Esophagus (tissue), 2 donors: Measurements from ENCODE around the gene COBL. TPM values are rescaled to one million over a fixed set of nuclear protein-coding genes. Genes with fewer than 3 reads are reported as not detected.

ENCODE experiments used
- H3K27ac ChIP-seq, 2 donors: one replicate each; pipeline ENCODE4 v1.5.1; 2013; ENCODE audit warnings: low read depth in 2 of 2, mild to moderate bottlenecking in 2 of 2, inconsistent platforms in 1 of 2, low read length in 1 of 2, moderate library complexity in 1 of 2
- H3K27me3 ChIP-seq, 2 donors: one replicate each; pipeline ENCODE4 v1.6.1; 2013; ENCODE audit warnings: low read length in 2 of 2, control low read depth in 1 of 2, mild to moderate bottlenecking in 1 of 2; ENCODE audit not compliant: insufficient read depth in 2 of 2, control insufficient read depth in 1 of 2
- H3K36me3 ChIP-seq, 2 donors: one replicate each; pipeline ENCODE4 v1.6.1; 2013; ENCODE audit warnings: low read length in 1 of 2; ENCODE audit not compliant: control insufficient read depth in 2 of 2, insufficient read depth in 2 of 2
- H3K4me1 ChIP-seq, 2 donors: one replicate each; pipeline ENCODE4 v1.6.1; 2013; ENCODE audit warnings: low read length in 1 of 2; ENCODE audit not compliant: control insufficient read depth in 2 of 2, insufficient read depth in 2 of 2
- H3K4me3 ChIP-seq, 2 donors: one replicate each; pipeline ENCODE4 v1.5.1; 2013; ENCODE audit warnings: low read length in 2 of 2, mild to moderate bottlenecking in 2 of 2, low read depth in 1 of 2, moderate library complexity in 1 of 2
- H3K9me3 ChIP-seq, 2 donors: one replicate each; pipeline ENCODE4 v1.6.1; 2013; ENCODE audit warnings: mild to moderate bottlenecking in 2 of 2, low read depth in 1 of 2, low read length in 1 of 2, moderate library complexity in 1 of 2; ENCODE audit not compliant: control insufficient read depth in 2 of 2, insufficient read depth in 1 of 2
- WGBS, 2 donors: extraction: QIAGEN DNeasy Blood & Tissue Kit; methylation state at CpG; one replicate each; pipeline ENCODE4 v1.1.7; 2013; 5-methylcytosine and 5-hydroxymethylcytosine counted together
- polyA plus RNA-seq, 2 donors: library from polyadenylated mRNA; stranded (reverse); fragments of 200-250 nt; gene quantifications; one replicate each; pipeline ENCODE4 v1.2.3, GENCODE V29; 2013
- donor health status: healthy with polysubstance abuse.
- donor health status: Bipolar disorder and iron deficiency.

The COBL gene
- polyA plus RNA-seq, 2 donors = 3.6 to 6.1 TPM

- no peaks in the 10 kb centered on the region for H3K27me3 ChIP-seq
- H3K4me1 ChIP-seq = peaks cover 0 to 5% of the 10 kb centered on the region in 2 donors
- peak overlapping the region in 1 of 2 donors; percentile 50 for H3K4me3 ChIP-seq
- peak overlapping the region in 1 of 2 donors; percentile 78 for H3K27ac ChIP-seq
- no peaks in the 10 kb centered on the region for H3K9me3 ChIP-seq
- WGBS, 2 donors = 66 to 67% methylated on average over 8 of the region's 8 CpGs
- H3K36me3 ChIP-seq = no peaks in the 10 kb centered on the region
These were observed 937 bp upstream of the COBL start for GRCh38 chr7:51317582-51317910.

- H3K9me3 ChIP-seq = no peaks in the 10 kb centered on the region
- H3K27ac ChIP-seq = peak overlapping the region; percentile 60 to 70
- no peaks in the 10 kb centered on the region for H3K27me3 ChIP-seq
- H3K4me3 ChIP-seq = peak overlapping the region; percentile 70 to 77
- 3% methylated on average over 41 to 46 of the region's 46 CpGs for WGBS, 2 donors
- H3K4me1 ChIP-seq = peaks cover 0 to 5% of the 10 kb centered on the region in 2 donors
- H3K36me3 ChIP-seq = no peaks in the 10 kb centered on the region
These were observed 345 bp downstream of the COBL start for GRCh38 chr7:51316262-51316665.

GRCh38 chr7:51315393-51316261 lies 982 bp downstream of the COBL start:
- H3K27me3 ChIP-seq = no peaks in the 10 kb centered on the region
- WGBS, 2 donors = 3 to 4% methylated on average over 52 to 58 of the region's 58 CpGs
- no peaks in the 10 kb centered on the region for H3K9me3 ChIP-seq
- H3K36me3 ChIP-seq = no peaks in the 10 kb centered on the region
- peak overlapping the region; percentile 60 to 70 for H3K27ac ChIP-seq
- H3K4me3 ChIP-seq = peak overlapping the region; percentile 70 to 77
- H3K4me1 ChIP-seq = peaks cover 0 to 5% of the 10 kb centered on the region in 2 donors

DNA sequence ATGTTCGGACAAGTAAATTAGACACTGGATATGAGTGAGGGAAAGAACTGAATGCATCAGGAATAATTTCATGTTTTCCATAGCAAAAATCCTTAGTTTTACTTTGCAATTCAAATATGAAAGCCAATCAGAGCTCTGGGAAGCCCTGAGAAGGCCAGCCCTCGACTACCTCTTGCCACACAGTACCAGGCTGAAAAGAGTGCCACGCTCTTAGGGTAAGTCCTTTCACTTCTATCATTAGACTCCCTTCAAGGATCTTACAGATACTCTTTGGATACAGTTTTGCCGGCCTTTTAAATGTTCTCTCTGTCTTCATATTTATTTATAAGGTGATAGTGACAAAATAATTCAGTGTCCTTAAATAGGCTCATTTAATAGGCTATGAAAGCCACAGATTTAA lies 1.9 kb downstream of the COBL start:
- Histone ChIP-seq H3K36me3 (no peaks in the 10 kb centered on the region), H3K9me3 (no peaks in the 10 kb centered on the region), H3K4me1 (peaks cover 0 to 5% of the 10 kb centered on the region in 2 donors), H3K27ac (no peak overlapping the region), H3K27me3 (no peaks in the 10 kb centered on the region), H3K4me3 (no peak overlapping the region)
- 65 to 73% methylated on average over 4 of the region's 4 CpGs for WGBS, 2 donors

GRCh38 chr7:51313738-51314425 lies 2.7 kb downstream of the COBL start:
- Histone ChIP-seq H3K4me1 (peaks cover 0 to 5% of the 10 kb centered on the region in 2 donors), H3K9me3 (no peaks in the 10 kb centered on the region), H3K27me3 (no peaks in the 10 kb centered on the region), H3K36me3 (no peaks in the 10 kb centered on the region), H3K4me3 (no peak overlapping the region), H3K27ac (no peak overlapping the region)
- WGBS, 2 donors = 56 to 68% methylated on average over 6 of the region's 6 CpGs

GRCh38 chr7:51312951-51313737 lies 3.5 kb downstream of the COBL start:
- no peak overlapping the region for H3K27ac ChIP-seq
- WGBS, 2 donors = 74 to 87% methylated on average over 5 of the region's 5 CpGs
- H3K27me3 ChIP-seq = no peaks in the 10 kb centered on the region
- H3K4me3 ChIP-seq = no peak overlapping the region
- no peaks in the 10 kb centered on the region for H3K9me3 ChIP-seq
- H3K4me1 ChIP-seq = peaks cover 0 to 5% of the 10 kb centered on the region in 2 donors
- no peaks in the 10 kb centered on the region for H3K36me3 ChIP-seq

GRCh38 chr7:51311166-51311565 lies 5.4 kb downstream of the COBL start:
- Histone ChIP-seq H3K4me3 (no peak overlapping the region), H3K9me3 (no peaks in the 10 kb centered on the region), H3K36me3 (no peaks in the 10 kb centered on the region), H3K27me3 (no peaks in the 10 kb centered on the region), H3K27ac (no peak overlapping the region), H3K4me1 (no peaks in the 10 kb centered on the region)
- 88 to 97% methylated on average over 3 of the region's 3 CpGs for WGBS, 2 donors

DNA sequence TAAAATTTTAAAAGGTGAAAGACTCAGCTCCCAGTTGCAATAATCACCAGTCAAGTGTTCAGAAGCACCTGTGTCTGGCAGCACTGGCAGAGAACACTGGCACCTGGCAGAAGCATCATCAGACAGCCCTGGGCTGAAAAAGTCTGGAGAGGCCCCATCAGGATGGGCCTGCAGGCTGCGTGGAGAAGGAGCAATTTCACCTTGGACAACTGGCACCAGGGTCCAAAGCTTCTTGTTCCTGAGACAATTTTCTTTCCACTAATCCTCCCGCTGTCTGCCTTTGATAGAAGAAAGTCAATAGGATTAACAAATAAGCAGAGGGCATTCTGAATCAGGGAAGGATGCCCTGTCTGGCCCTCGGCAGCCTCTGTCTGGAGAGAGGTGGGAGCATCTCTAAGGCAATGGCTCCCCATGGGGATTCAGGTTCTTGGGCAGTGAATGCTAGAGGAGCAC lies 6.5 kb downstream of the COBL start:
- no peaks in the 10 kb centered on the region for H3K4me1 ChIP-seq
- no peaks in the 10 kb centered on the region for H3K9me3 ChIP-seq
- H3K27ac ChIP-seq = no peak overlapping the region
- H3K36me3 ChIP-seq = no peaks in the 10 kb centered on the region
- H3K27me3 ChIP-seq = no peaks in the 10 kb centered on the region
- no peak overlapping the region for H3K4me3 ChIP-seq
- WGBS, 2 donors = 85 to 90% methylated on average over 3 of the region's 3 CpGs

DNA sequence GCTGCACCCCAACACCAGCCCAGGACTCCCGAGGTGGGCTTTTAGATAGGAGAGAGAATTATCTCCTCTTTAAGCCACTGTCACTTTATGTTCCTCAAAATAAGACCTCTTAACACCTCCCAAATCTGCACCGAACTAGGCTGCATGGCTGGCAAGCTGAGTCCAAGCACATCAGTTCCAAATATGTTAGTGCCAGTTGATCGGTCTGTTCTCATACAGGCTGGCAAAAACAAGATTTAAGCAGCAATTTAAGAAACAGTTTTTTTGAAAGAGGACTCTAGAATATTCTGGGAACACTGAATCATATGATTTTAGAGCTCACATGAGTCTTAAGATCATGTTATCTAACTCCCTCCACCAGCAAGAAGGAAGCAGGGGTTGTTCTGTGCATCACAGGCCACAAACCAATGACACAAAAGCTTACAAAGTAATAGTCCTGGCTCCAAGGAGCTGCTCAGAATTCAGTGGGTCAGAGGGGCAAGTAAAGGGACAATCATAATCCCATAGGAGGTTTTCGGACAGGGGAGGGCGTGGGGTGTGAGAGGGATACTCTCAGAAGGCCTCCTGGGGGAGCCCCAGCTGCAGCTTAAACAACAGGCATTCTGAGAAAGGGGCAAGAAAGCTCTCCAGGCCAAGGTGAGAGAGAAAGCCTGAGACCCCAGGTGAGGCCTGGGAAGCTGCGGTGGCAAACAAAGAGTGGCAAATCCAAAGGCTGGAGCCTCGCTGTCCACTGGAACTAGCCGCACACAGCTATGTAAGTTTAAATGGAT lies 7.1 kb downstream of the COBL start:
- no peaks in the 10 kb centered on the region for H3K4me1 ChIP-seq
- WGBS, 2 donors = 85 to 86% methylated on average over 8 of the region's 8 CpGs
- no peaks in the 10 kb centered on the region for H3K36me3 ChIP-seq
- H3K27ac ChIP-seq = no peak overlapping the region
- H3K4me3 ChIP-seq = no peak overlapping the region
- H3K27me3 ChIP-seq = no peaks in the 10 kb centered on the region
- no peaks in the 10 kb centered on the region for H3K9me3 ChIP-seq
